ENCODE measurements around the gene EEIG1.

DNA sequence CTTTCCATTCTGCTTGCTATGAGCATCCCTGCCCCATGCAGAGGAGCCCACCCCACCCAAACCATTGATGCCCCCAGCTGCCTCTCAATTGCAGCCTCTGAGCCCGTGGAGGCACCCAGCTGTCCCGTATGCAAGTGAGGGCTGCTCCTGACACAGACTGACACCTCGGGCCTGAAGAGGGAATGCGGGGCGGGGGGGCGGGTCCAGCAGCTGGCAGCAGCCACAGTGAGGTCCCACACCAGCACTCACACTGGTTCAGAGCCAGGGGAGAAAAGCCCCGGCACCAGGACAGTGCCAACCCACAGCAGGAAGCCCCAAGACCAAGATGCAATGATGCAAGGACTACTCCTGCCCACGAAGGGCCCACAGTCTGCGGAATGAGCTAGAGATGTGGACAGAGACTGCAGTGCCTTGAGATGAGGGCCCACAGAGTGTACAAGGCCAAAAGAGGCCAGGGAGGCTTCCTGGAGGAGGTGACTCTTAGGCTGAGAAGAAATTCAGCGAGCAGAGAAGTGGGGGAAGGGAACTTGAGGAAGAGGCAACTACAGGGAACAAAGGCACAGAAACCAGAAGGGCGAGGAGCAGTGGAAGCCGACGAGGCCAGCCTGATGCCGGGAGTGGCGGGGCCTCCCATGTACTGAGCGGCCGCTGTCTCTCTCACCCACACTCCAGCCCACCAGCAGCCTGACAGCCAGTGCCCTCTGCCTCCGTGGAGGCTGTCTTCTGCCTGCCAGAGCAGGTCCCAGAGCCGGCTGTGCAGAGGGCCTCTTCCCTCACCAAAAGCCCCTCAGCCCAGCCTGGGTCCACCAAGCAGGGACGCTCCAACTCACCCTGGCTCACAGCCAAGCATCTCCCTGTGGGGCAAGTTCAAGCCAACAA, 9.2 kb downstream of the EEIG1 start:
- TF ChIP-seq, protein P1, sequence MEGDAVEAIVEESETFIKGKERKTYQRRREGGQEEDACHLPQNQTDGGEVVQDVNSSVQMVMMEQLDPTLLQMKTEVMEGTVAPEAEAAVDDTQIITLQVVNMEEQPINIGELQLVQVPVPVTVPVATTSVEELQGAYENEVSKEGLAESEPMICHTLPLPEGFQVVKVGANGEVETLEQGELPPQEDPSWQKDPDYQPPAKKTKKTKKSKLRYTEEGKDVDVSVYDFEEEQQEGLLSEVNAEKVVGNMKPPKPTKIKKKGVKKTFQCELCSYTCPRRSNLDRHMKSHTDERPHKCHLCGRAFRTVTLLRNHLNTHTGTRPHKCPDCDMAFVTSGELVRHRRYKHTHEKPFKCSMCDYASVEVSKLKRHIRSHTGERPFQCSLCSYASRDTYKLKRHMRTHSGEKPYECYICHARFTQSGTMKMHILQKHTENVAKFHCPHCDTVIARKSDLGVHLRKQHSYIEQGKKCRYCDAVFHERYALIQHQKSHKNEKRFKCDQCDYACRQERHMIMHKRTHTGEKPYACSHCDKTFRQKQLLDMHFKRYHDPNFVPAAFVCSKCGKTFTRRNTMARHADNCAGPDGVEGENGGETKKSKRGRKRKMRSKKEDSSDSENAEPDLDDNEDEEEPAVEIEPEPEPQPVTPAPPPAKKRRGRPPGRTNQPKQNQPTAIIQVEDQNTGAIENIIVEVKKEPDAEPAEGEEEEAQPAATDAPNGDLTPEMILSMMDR (IDR thresholded peaks at IDR 0.05; ENCODE audit: insufficient read depth, low read length): no peak
- TF ChIP-seq POLR2AphosphoS5 (IDR thresholded peaks at IDR 0.05; ENCODE audit: low read depth) (no peak), GABPA (IDR thresholded peaks at IDR 0.05; ENCODE audit: low read depth) (no peak)
- TF ChIP-seq, protein P2, sequence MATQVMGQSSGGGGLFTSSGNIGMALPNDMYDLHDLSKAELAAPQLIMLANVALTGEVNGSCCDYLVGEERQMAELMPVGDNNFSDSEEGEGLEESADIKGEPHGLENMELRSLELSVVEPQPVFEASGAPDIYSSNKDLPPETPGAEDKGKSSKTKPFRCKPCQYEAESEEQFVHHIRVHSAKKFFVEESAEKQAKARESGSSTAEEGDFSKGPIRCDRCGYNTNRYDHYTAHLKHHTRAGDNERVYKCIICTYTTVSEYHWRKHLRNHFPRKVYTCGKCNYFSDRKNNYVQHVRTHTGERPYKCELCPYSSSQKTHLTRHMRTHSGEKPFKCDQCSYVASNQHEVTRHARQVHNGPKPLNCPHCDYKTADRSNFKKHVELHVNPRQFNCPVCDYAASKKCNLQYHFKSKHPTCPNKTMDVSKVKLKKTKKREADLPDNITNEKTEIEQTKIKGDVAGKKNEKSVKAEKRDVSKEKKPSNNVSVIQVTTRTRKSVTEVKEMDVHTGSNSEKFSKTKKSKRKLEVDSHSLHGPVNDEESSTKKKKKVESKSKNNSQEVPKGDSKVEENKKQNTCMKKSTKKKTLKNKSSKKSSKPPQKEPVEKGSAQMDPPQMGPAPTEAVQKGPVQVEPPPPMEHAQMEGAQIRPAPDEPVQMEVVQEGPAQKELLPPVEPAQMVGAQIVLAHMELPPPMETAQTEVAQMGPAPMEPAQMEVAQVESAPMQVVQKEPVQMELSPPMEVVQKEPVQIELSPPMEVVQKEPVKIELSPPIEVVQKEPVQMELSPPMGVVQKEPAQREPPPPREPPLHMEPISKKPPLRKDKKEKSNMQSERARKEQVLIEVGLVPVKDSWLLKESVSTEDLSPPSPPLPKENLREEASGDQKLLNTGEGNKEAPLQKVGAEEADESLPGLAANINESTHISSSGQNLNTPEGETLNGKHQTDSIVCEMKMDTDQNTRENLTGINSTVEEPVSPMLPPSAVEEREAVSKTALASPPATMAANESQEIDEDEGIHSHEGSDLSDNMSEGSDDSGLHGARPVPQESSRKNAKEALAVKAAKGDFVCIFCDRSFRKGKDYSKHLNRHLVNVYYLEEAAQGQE (IDR thresholded peaks at IDR 0.05; ENCODE audit: insufficient replicate concordance, low read depth): no peak

Data from HL-60 (cell line).